Keratinocyte (primary cell): ENCODE results near the gene DDRGK1. TPM values are rescaled to one million over a fixed set of nuclear protein-coding genes. Genes with fewer than 3 reads are reported as not detected.

Experiments used
- DNase-seq: peaks from one replicate; pipeline ENCODE4 v3.0.0-alpha.2; 2011; ENCODE audit warnings: low read depth, missing footprints, low spot score
- FAIRE-seq: peaks from 2 replicates; lab custom pipeline; 2011; peaks lifted over from hg19 to GRCh38; lab: Jason Lieb, UNC
- H2AFZ ChIP-seq: 2 replicates; pipeline ENCODE4 v1.6.0; 2012; ENCODE audit warnings: low read length, control low read depth, inconsistent platforms; ENCODE audit not compliant: control insufficient read depth
- H3K27ac ChIP-seq: 2 replicates; pipeline ENCODE4 v1.5.1; 2011; ENCODE audit warnings: low read length; ENCODE audit not compliant: control insufficient read depth, insufficient read depth
- H3K27me3 ChIP-seq: 3 replicates; pipeline ENCODE4 v1.6.0; 2011; ENCODE audit warnings: low read length; ENCODE audit not compliant: control insufficient read depth, insufficient read depth; ENCODE audit errors: extremely low read depth
- H3K36me3 ChIP-seq, 2 experiments: 2 replicates in 1 of 2; 3 replicates in 1 of 2; pipeline ENCODE4 v1.5.1; 2011; ENCODE audit warnings: low read length in 2 of 2, mild to moderate bottlenecking in 1 of 2; ENCODE audit not compliant: control insufficient read depth in 2 of 2, insufficient read depth in 2 of 2; ENCODE audit errors: extremely low read depth in 1 of 2
- H3K4me1 ChIP-seq: 3 replicates; pipeline ENCODE4 v1.5.1; 2011; ENCODE audit warnings: low read length; ENCODE audit not compliant: control insufficient read depth, insufficient read depth; ENCODE audit errors: extremely low read depth
- H3K4me2 ChIP-seq: 3 replicates; pipeline ENCODE4 v1.6.0; 2011; ENCODE audit warnings: low read depth, low read length; ENCODE audit not compliant: control insufficient read depth, insufficient read depth; ENCODE audit errors: extremely low read depth
- H3K4me3 ChIP-seq, 3 experiments: fragments of 200-600 bp in 1 of 3; sonication (generic) in 1 of 3; 2 replicates in 2 of 3; 3 replicates in 1 of 3; pipeline ENCODE4 v1.5.1; 2011 to 2016; ENCODE audit warnings: low read length in 3 of 3, mild to moderate bottlenecking in 3 of 3, control low read depth in 2 of 3, inconsistent platforms in 1 of 3, low read depth in 1 of 3, mixed read lengths in 1 of 3, mixed run types in 1 of 3, moderate library complexity in 1 of 3; ENCODE audit not compliant: control insufficient read depth in 2 of 3, insufficient read depth in 2 of 3; ENCODE audit errors: extremely low read depth in 1 of 3
- H3K79me2 ChIP-seq: 2 replicates; pipeline ENCODE4 v1.6.0; 2012; ENCODE audit warnings: low read length; ENCODE audit not compliant: control insufficient read depth, insufficient read depth
- H3K9ac ChIP-seq: 3 replicates; pipeline ENCODE4 v1.6.0; 2011; ENCODE audit warnings: low read length; ENCODE audit not compliant: control insufficient read depth, insufficient read depth; ENCODE audit errors: extremely low read depth
- H3K9me1 ChIP-seq: 3 replicates; pipeline ENCODE4 v1.6.0; 2011; ENCODE audit warnings: low read length; ENCODE audit not compliant: control insufficient read depth, insufficient read depth; ENCODE audit errors: extremely low read depth
- H3K9me3 ChIP-seq: 2 replicates; pipeline ENCODE4 v1.5.1; 2012; ENCODE audit warnings: low read depth, low read length; ENCODE audit not compliant: control insufficient read depth
- H4K20me1 ChIP-seq: 3 replicates; pipeline ENCODE4 v1.6.0; 2011; ENCODE audit warnings: low read length; ENCODE audit not compliant: control insufficient read depth, insufficient read depth; ENCODE audit errors: extremely low read depth
- CTCF ChIP-seq, 3 experiments: IDR thresholded peaks in 1 of 3; conservative IDR thresholded peaks in 1 of 3; optimal IDR thresholded peaks in 1 of 3; 2 replicates in 2 of 3; 3 replicates in 1 of 3; pipeline versions ENCODE3 to v1.5.1; 2011; ENCODE audit warnings: low read length in 3 of 3, mild to moderate bottlenecking in 3 of 3, moderate library complexity in 2 of 3, control low read depth in 1 of 3, inconsistent platforms in 1 of 3; ENCODE audit not compliant: insufficient read depth in 2 of 3; ENCODE audit errors: extremely low read depth in 1 of 3
- EZH2 ChIP-seq: IDR thresholded peaks from one replicate; pipeline ENCODE4 v1.6.1; 2012; ENCODE audit warnings: inconsistent platforms, mild to moderate bottlenecking, low read length, moderate library complexity
- dilution Hi-C: fragments of 300-500 bp; cut with MboI; formaldehyde crosslinking; loops from one replicate; pipeline ENCODE4 v1.7.0; 2020; ENCODE audit warnings: low sequenced_read_pairs; ENCODE audit not compliant: extremely low pct_ligation_motif_present
- polyA plus RNA-seq, 5 experiments: library from polyadenylated mRNA; depleted of rRNA in 3 of 5; stranded (reverse) in 3 of 5; stranded (forward) in 1 of 5; unstranded in 1 of 5; fragments of >200 nt; gene quantifications; 1 replicate in 1 of 5; 2 replicates in 3 of 5; 3 replicates in 1 of 5; pipeline versions ENCODE4 v1.2.1 to v1.2.3, GENCODE V29; 2011 to 2012; ENCODE audit warnings: missing spikeins in 2 of 5, low read depth in 1 of 5, low replicate concordance in 1 of 5

The DDRGK1 gene
- polyA plus RNA-seq, 1 donor (not counting 4 experiments of a cell fraction or from before 2014, with no cell fraction given), result 32.2 TPM

- Histone ChIP-seq H3K27ac (no peak overlapping the region), H3K27me3 (no peaks in the 10 kb centered on the region), H3K9me1 (no peaks in the 10 kb centered on the region), H3K4me2 (no peak overlapping the region), H3K9ac (no peak overlapping the region), H3K79me2 (peaks cover 18% of the 10 kb centered on the region), H2AFZ (no peak overlapping the region), H3K9me3 (no peaks in the 10 kb centered on the region), H3K4me1 (no peaks in the 10 kb centered on the region), H3K36me3 (peaks cover 3% of the 10 kb centered on the region in 2 experiments), H4K20me1 (no peaks in the 10 kb centered on the region), H3K4me3 (no peak overlapping the region)
- dilution Hi-C loops, result no loop called here
- FAIRE-seq, result no peak
- DNase-seq, result no peak
- no peak for TF ChIP-seq EZH2
- TF ChIP-seq CTCF (optimal IDR thresholded peaks at IDR 0.05 in 1 of 3, IDR thresholded peaks at IDR 0.05 in 1 of 3, conservative IDR thresholded peaks at IDR 0.05 in 1 of 3; ENCODE audit: extremely low read depth in 1 of 3, insufficient read depth in 2 of 3, low read length in 3 of 3), result no peak
These were observed 62.7 kb downstream of the DDRGK1 start for GRCh38 chr20:3141757-3142156.

Other genes with a start within 250 kb of the DDRGK1 start
- gene GNRH2, start 161.1 kb downstream of the DDRGK1 start, polyA plus RNA-seq, result 0.18 TPM in 1 of 3 replicates, not detected in the others
- 29.8 to 37.4 TPM (median 33.0 TPM) in 3 replicates for gene MRPS26, start 158.6 kb downstream of the DDRGK1 start, polyA plus RNA-seq
- gene OXT, start 133.1 kb downstream of the DDRGK1 start, polyA plus RNA-seq, result not detected in 3 replicates
- not detected in 3 replicates for gene AVP, start 120.0 kb downstream of the DDRGK1 start, polyA plus RNA-seq
- gene FASTKD5, start 44.8 kb downstream of the DDRGK1 start, polyA plus RNA-seq, result 23.7 to 30.9 TPM (median 25.7 TPM) in 3 replicates
- 1.8 to 2.8 TPM (median 1.8 TPM) in 3 replicates for gene UBOX5, start 44.8 kb downstream of the DDRGK1 start, polyA plus RNA-seq
- 2.5 to 6.2 TPM (median 2.9 TPM) in 3 replicates for gene LZTS3, start 31.1 kb downstream of the DDRGK1 start, polyA plus RNA-seq
- 40.5 to 45.4 TPM (median 44.9 TPM) in 3 replicates for gene ITPA, start 4.8 kb upstream of the DDRGK1 start, polyA plus RNA-seq
- gene SLC4A11, start 34.5 kb upstream of the DDRGK1 start, polyA plus RNA-seq, result 3.9 to 5.0 TPM (median 4.7 TPM) in 3 replicates
- gene DNAAF9, start 203.0 kb upstream of the DDRGK1 start, polyA plus RNA-seq, result 8.8 to 9.8 TPM (median 9.2 TPM) in 3 replicates